GM23338 (cell line): ENCODE results near the gene COL26A1. TPM values are rescaled to one million over a fixed set of nuclear protein-coding genes. Genes with fewer than 3 reads are reported as not detected.

Experiments
- ATAC-seq: fragments of 200-7000 bp; cut with Tn5 transposase; 3 replicates; pipeline ENCODE4 v1.9.1; 2020
- DNase-seq: peaks from one replicate; pipeline ENCODE4 v3.0.0-alpha.2; 2015; ENCODE audit warnings: low spot score
- H2AFZ ChIP-seq: fragments of 200-600 bp; sonication (generic); 2 replicates; pipeline ENCODE4 v1.8.0; 2016; ENCODE audit warnings: antibody characterized with exemption, mild to moderate bottlenecking, moderate library complexity
- H3F3A ChIP-seq: fragments of 200-600 bp; sonication (generic); replicated peaks from 2 replicates; pipeline ENCODE4 v1.8.0; 2017; ENCODE audit warnings: antibody characterized with exemption, mixed run types, low read depth
- H3K27ac ChIP-seq: fragments of 200-600 bp; sonication (generic); 2 replicates; pipeline ENCODE4 v1.6.1; 2016; ENCODE audit warnings: low read depth
- H3K27me3 ChIP-seq: fragments of 200-600 bp; sonication (generic); 2 replicates; pipeline ENCODE4 v1.8.0; 2016; ENCODE audit warnings: mild to moderate bottlenecking, mixed run types, moderate library complexity; ENCODE audit not compliant: insufficient read depth
- H3K36me3 ChIP-seq: fragments of 200-600 bp; sonication (generic); 2 replicates; pipeline ENCODE4 v1.8.0; 2016; ENCODE audit warnings: mild to moderate bottlenecking; ENCODE audit not compliant: insufficient read depth
- H3K4me1 ChIP-seq: fragments of 200-600 bp; sonication (generic); 2 replicates; pipeline ENCODE4 v1.8.0; 2016; ENCODE audit warnings: mild to moderate bottlenecking, moderate library complexity; ENCODE audit not compliant: insufficient read depth
- H3K4me2 ChIP-seq: fragments of 200-600 bp; sonication (generic); 2 replicates; pipeline ENCODE4 v1.7.1; 2017; ENCODE audit warnings: mixed run types
- H3K4me3 ChIP-seq: fragments of 200-600 bp; sonication (generic); 2 replicates; pipeline ENCODE4 v1.6.1; 2016; ENCODE audit warnings: mixed run types
- H3K79me2 ChIP-seq: fragments of 200-600 bp; sonication (generic); replicated peaks from 2 replicates; pipeline ENCODE4 v1.8.0; 2017; ENCODE audit warnings: mild to moderate bottlenecking; ENCODE audit not compliant: insufficient read depth
- H3K9me2 ChIP-seq: fragments of 200-600 bp; sonication (generic); 2 replicates; pipeline ENCODE4 v1.8.0; 2017; ENCODE audit not compliant: insufficient read depth
- H4K20me1 ChIP-seq: fragments of 200-600 bp; sonication (generic); replicated peaks from 2 replicates; pipeline ENCODE4 v1.8.0; 2017; ENCODE audit warnings: mild to moderate bottlenecking; ENCODE audit not compliant: insufficient read depth
- H3K27ac Mint-ChIP-seq: 2 replicates; pipeline ENCODE4 v1.8.0; 2020; ENCODE audit warnings: inconsistent platforms, mild to moderate bottlenecking, moderate library complexity, mixed read lengths
- H3K27me3 Mint-ChIP-seq: 3 replicates; pipeline ENCODE4 v1.8.0; 2022; ENCODE audit warnings: low read depth, mild to moderate bottlenecking, moderate library complexity, mixed read lengths, inconsistent platforms; ENCODE audit not compliant: insufficient read depth, poor library complexity
- H3K36me3 Mint-ChIP-seq: 3 replicates; pipeline ENCODE4 v1.8.0; 2021; ENCODE audit warnings: low read depth, mild to moderate bottlenecking, inconsistent platforms, moderate library complexity, mixed read lengths
- H3K4me1 Mint-ChIP-seq: 3 replicates; pipeline ENCODE4 v1.8.0; 2020; ENCODE audit warnings: mild to moderate bottlenecking, inconsistent platforms, mixed read lengths
- H3K4me3 Mint-ChIP-seq: 3 replicates; pipeline ENCODE4 v1.8.0; 2021; ENCODE audit warnings: moderate library complexity, mild to moderate bottlenecking, inconsistent platforms, mixed read lengths
- H3K9me3 Mint-ChIP-seq: 3 replicates; pipeline ENCODE4 v1.8.0; 2020; ENCODE audit warnings: moderate library complexity, mild to moderate bottlenecking, inconsistent platforms, mixed read lengths
- CREB1 ChIP-seq: fragments of 250-450 bp; sonication (Bioruptor Pico); IDR thresholded peaks from 2 replicates; pipeline ENCODE4 v1.5.0; 2020; ENCODE audit warnings: low read depth, mild to moderate bottlenecking, moderate library complexity
- CTCF ChIP-seq, 2 experiments: fragments of 200-600 bp in 1 of 2; sonication (generic) in 1 of 2; conservative IDR thresholded peaks; 2 replicates each; pipeline versions ENCODE4 v1.5.1 to v1.6.1; 2016 to 2017; ENCODE audit warnings: antibody characterized with exemption in 2 of 2, low read depth in 2 of 2, mild to moderate bottlenecking in 2 of 2, moderate library complexity in 1 of 2
- EZH2phosphoT487 ChIP-seq: fragments of 200-600 bp; sonication (generic); IDR thresholded peaks from one replicate; pipeline ENCODE4 v1.8.1; 2018; ENCODE audit warnings: antibody characterized with exemption; ENCODE audit not compliant: unreplicated experiment
- NANOG ChIP-seq: IDR thresholded peaks from 2 replicates; pipeline ENCODE4 v1.6.1; 2016; ENCODE audit warnings: antibody characterized with exemption, borderline replicate concordance
- ZNF114 ChIP-seq: fragments of 250-450 bp; sonication (Bioruptor Pico); IDR thresholded peaks from 2 replicates; pipeline ENCODE4 v1.5.0; 2020; ENCODE audit warnings: mild to moderate bottlenecking, moderate library complexity
- polyA plus RNA-seq: library from polyadenylated mRNA; unstranded; fragments of >200 nt; fragmentation: Nextera tagmentation; extraction: Ambion mirVana; gene quantifications from 2 replicates; pipeline ENCODE4 v1.2.1, GENCODE V29; 2016
- total RNA-seq: library from RNA; depleted of rRNA; stranded (reverse); fragments of >200 nt; shearing (Covaris generic); gene quantifications from 2 replicates; pipeline ENCODE4 v1.2.3, GENCODE V29; 2014
- TF ChIP-seq, protein P1 (sequence below): IDR thresholded peaks from one replicate; pipeline ENCODE4 v1.6.1; 2018; ENCODE audit warnings: antibody characterized with exemption; ENCODE audit not compliant: unreplicated experiment
- TF ChIP-seq, protein P2 (sequence below): fragments of 250-450 bp; sonication (Bioruptor Pico); IDR thresholded peaks from 2 replicates; pipeline ENCODE4 v1.5.0; 2020; ENCODE audit warnings: mild to moderate bottlenecking, moderate library complexity

Gene COL26A1
- total and polyA plus RNA-seq, 2 experiments from 2014 or later, result 17.8 to 55.0 TPM

DNA sequence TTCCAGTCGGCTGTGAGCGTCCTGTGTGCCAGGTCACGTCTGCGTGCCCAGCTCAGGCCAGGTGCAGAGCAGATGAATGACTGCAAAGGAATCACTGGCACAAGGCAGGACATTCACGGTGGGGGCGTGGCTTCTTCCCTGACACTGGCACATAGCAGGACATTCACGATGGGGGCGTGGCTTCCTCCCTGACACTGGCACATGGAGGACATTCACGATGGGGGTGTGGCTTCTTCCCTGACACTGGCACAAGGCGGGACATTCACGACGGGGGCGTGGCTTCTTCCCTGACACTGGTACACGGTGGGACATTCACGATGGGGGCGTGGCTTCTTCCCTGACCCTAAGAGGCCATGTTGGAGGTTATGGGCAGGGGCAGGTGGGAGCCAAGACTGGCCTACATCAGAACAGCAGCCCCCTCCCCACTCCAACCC is 202.1 kb downstream of the COL26A1 start (continued):
- TF ChIP-seq, protein P1, sequence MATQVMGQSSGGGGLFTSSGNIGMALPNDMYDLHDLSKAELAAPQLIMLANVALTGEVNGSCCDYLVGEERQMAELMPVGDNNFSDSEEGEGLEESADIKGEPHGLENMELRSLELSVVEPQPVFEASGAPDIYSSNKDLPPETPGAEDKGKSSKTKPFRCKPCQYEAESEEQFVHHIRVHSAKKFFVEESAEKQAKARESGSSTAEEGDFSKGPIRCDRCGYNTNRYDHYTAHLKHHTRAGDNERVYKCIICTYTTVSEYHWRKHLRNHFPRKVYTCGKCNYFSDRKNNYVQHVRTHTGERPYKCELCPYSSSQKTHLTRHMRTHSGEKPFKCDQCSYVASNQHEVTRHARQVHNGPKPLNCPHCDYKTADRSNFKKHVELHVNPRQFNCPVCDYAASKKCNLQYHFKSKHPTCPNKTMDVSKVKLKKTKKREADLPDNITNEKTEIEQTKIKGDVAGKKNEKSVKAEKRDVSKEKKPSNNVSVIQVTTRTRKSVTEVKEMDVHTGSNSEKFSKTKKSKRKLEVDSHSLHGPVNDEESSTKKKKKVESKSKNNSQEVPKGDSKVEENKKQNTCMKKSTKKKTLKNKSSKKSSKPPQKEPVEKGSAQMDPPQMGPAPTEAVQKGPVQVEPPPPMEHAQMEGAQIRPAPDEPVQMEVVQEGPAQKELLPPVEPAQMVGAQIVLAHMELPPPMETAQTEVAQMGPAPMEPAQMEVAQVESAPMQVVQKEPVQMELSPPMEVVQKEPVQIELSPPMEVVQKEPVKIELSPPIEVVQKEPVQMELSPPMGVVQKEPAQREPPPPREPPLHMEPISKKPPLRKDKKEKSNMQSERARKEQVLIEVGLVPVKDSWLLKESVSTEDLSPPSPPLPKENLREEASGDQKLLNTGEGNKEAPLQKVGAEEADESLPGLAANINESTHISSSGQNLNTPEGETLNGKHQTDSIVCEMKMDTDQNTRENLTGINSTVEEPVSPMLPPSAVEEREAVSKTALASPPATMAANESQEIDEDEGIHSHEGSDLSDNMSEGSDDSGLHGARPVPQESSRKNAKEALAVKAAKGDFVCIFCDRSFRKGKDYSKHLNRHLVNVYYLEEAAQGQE, result no peak
- TF ChIP-seq ZNF114 (CRISPR knock-in tag), result no peak
- TF ChIP-seq CTCF (conservative IDR thresholded peaks at IDR 0.05; ENCODE audit: low read depth in 2 of 2), result no peak

GRCh38 chr7:101565601-101566209 is 203.0 kb downstream of the COL26A1 start:
- peaks cover 14% of the 10 kb centered on the region for H3K27me3 Mint-ChIP-seq
- no peak overlapping the region for H3K4me3 Mint-ChIP-seq
- no peaks in the 10 kb centered on the region for H3K79me2 ChIP-seq
- no peak overlapping the region for H3K4me2 ChIP-seq
- no peak overlapping the region for H2AFZ ChIP-seq
- peaks cover 29% of the 10 kb centered on the region for H3K4me1 Mint-ChIP-seq
- ATAC-seq (no peak), DNase-seq (no peak)
- no peak overlapping the region for H3K27ac ChIP-seq
- peaks cover 7% of the 10 kb centered on the region; the same call in 1 of the 2 replicates for H3K4me1 ChIP-seq
- no peaks in the 10 kb centered on the region for H4K20me1 ChIP-seq
- H3K4me3 ChIP-seq, result no peak overlapping the region
- no peak overlapping the region for H3K27ac Mint-ChIP-seq
- H3K9me3 Mint-ChIP-seq, result peaks cover 15% of the 10 kb centered on the region
- H3K36me3 ChIP-seq, result no peaks in the 10 kb centered on the region
- peaks cover 6% of the 10 kb centered on the region; the same call in 1 of the 2 replicates for H3F3A ChIP-seq
- no peaks in the 10 kb centered on the region; the same call in 2 of the 3 replicates for H3K36me3 Mint-ChIP-seq
- H3K27me3 ChIP-seq, result no peaks in the 10 kb centered on the region
- H3K9me2 ChIP-seq, result no peaks in the 10 kb centered on the region
- TF ChIP-seq CREB1, result no peak
- no peak for TF ChIP-seq NANOG
- no peak for TF ChIP-seq ZNF114 (CRISPR knock-in tag)
- TF ChIP-seq EZH2phosphoT487, result no peak
- TF ChIP-seq CTCF (conservative IDR thresholded peaks at IDR 0.05; ENCODE audit: low read depth in 2 of 2), result no peak
- TF ChIP-seq, protein P2, sequence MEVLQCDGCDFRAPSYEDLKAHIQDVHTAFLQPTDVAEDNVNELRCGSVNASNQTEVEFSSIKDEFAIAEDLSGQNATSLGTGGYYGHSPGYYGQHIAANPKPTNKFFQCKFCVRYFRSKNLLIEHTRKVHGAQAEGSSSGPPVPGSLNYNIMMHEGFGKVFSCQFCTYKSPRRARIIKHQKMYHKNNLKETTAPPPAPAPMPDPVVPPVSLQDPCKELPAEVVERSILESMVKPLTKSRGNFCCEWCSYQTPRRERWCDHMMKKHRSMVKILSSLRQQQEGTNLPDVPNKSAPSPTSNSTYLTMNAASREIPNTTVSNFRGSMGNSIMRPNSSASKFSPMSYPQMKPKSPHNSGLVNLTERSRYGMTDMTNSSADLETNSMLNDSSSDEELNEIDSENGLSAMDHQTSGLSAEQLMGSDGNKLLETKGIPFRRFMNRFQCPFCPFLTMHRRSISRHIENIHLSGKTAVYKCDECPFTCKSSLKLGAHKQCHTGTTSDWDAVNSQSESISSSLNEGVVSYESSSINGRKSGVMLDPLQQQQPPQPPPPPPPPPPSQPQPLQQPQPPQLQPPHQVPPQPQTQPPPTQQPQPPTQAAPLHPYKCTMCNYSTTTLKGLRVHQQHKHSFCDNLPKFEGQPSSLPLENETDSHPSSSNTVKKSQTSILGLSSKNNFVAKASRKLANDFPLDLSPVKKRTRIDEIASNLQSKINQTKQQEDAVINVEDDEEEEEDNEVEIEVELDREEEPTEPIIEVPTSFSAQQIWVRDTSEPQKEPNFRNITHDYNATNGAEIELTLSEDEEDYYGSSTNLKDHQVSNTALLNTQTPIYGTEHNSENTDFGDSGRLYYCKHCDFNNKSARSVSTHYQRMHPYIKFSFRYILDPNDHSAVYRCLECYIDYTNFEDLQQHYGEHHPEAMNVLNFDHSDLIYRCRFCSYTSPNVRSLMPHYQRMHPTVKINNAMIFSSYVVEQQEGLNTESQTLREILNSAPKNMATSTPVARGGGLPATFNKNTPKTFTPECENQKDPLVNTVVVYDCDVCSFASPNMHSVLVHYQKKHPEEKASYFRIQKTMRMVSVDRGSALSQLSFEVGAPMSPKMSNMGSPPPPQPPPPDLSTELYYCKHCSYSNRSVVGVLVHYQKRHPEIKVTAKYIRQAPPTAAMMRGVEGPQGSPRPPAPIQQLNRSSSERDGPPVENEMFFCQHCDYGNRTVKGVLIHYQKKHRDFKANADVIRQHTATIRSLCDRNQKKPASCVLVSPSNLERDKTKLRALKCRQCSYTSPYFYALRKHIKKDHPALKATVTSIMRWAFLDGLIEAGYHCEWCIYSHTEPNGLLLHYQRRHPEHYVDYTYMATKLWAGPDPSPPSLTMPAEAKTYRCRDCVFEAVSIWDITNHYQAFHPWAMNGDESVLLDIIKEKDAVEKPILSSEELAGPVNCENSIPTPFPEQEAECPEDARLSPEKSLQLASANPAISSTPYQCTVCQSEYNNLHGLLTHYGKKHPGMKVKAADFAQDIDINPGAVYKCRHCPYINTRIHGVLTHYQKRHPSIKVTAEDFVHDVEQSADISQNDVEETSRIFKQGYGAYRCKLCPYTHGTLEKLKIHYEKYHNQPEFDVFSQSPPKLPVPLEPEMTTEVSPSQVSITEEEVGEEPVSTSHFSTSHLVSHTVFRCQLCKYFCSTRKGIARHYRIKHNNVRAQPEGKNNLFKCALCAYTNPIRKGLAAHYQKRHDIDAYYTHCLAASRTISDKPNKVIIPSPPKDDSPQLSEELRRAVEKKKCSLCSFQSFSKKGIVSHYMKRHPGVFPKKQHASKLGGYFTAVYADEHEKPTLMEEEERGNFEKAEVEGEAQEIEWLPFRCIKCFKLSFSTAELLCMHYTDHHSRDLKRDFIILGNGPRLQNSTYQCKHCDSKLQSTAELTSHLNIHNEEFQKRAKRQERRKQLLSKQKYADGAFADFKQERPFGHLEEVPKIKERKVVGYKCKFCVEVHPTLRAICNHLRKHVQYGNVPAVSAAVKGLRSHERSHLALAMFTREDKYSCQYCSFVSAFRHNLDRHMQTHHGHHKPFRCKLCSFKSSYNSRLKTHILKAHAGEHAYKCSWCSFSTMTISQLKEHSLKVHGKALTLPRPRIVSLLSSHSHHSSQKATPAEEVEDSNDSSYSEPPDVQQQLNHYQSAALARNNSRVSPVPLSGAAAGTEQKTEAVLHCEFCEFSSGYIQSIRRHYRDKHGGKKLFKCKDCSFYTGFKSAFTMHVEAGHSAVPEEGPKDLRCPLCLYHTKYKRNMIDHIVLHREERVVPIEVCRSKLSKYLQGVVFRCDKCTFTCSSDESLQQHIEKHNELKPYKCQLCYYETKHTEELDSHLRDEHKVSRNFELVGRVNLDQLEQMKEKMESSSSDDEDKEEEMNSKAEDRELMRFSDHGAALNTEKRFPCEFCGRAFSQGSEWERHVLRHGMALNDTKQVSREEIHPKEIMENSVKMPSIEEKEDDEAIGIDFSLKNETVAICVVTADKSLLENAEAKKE, result no peak
